Right atrium auricular region (tissue), 2 donors: ENCODE data around the gene EML5. TPM values are rescaled to one million over a fixed set of nuclear protein-coding genes. Genes with fewer than 3 reads are reported as not detected.

Experiments
- DNase-seq: peaks from one replicate; pipeline ENCODE4 v3.0.0-alpha.2; 2019; ENCODE audit warnings: low spot score
- H3K27ac ChIP-seq, 2 donors: fragments of 200-600 bp; sonication (generic); 1 replicate in 1 of 2; 2 replicates in 1 of 2; pipeline ENCODE4 v1.5.1; 2016 to 2019
- H3K27me3 ChIP-seq, 2 donors: fragments of 200-600 bp; sonication (generic); one replicate each; pipeline versions ENCODE4 v1.5.1 to v1.6.0; 2017 to 2019
- H3K36me3 ChIP-seq: fragments of 200-600 bp; sonication (generic); one replicate; pipeline ENCODE4 v1.5.1; 2016
- H3K4me1 ChIP-seq, 2 donors: fragments of 200-600 bp; sonication (generic); one replicate each; pipeline versions ENCODE4 v1.5.1 to v1.6.0; 2017 to 2019
- H3K4me3 ChIP-seq, 2 donors: fragments of 200-600 bp; sonication (generic); 1 replicate in 1 of 2; 2 replicates in 1 of 2; pipeline ENCODE4 v1.5.1; 2017 to 2019; ENCODE audit warnings: mild to moderate bottlenecking in 1 of 2, moderate library complexity in 1 of 2
- H3K9me3 ChIP-seq, 2 donors: fragments of 200-600 bp; sonication (generic); one replicate each; pipeline ENCODE4 v1.5.1; 2019
- total RNA-seq, 2 donors: library from RNA; depleted of rRNA; stranded (reverse); fragments of >200 nt; gene quantifications; one replicate each; pipeline ENCODE4 v1.1.0, GENCODE V29; 2016
- TF ChIP-seq, protein P1 (sequence below), 2 donors: fragments of 200-600 bp; sonication (generic); IDR thresholded peaks; one replicate each; pipeline ENCODE4 v1.5.1; 2019; ENCODE audit warnings: antibody characterized with exemption in 2 of 2

EML5 gene
- total RNA-seq, 2 donors from 2014 or later = 0.11 to 0.75 TPM

- DNase-seq = no peak
- no peaks in the 10 kb centered on the region for H3K27me3 ChIP-seq
- no peaks in the 10 kb centered on the region for H3K9me3 ChIP-seq
- no peak overlapping the region for H3K27ac ChIP-seq
- TF ChIP-seq, protein P1, sequence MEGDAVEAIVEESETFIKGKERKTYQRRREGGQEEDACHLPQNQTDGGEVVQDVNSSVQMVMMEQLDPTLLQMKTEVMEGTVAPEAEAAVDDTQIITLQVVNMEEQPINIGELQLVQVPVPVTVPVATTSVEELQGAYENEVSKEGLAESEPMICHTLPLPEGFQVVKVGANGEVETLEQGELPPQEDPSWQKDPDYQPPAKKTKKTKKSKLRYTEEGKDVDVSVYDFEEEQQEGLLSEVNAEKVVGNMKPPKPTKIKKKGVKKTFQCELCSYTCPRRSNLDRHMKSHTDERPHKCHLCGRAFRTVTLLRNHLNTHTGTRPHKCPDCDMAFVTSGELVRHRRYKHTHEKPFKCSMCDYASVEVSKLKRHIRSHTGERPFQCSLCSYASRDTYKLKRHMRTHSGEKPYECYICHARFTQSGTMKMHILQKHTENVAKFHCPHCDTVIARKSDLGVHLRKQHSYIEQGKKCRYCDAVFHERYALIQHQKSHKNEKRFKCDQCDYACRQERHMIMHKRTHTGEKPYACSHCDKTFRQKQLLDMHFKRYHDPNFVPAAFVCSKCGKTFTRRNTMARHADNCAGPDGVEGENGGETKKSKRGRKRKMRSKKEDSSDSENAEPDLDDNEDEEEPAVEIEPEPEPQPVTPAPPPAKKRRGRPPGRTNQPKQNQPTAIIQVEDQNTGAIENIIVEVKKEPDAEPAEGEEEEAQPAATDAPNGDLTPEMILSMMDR (IDR thresholded peaks at IDR 0.05) = no peak
- no peak overlapping the region for H3K4me3 ChIP-seq
- H3K36me3 ChIP-seq = peaks cover 59% of the 10 kb centered on the region
- no peaks in the 10 kb centered on the region for H3K4me1 ChIP-seq
Observed at GRCh38 chr14:88611878-88612277, 180.9 kb downstream of the EML5 start.

- H3K4me1 ChIP-seq = no peaks in the 10 kb centered on the region
- no peaks in the 10 kb centered on the region for H3K9me3 ChIP-seq
- DNase-seq = no peak
- no peaks in the 10 kb centered on the region for H3K27me3 ChIP-seq
- no peak overlapping the region for H3K4me3 ChIP-seq
- TF ChIP-seq, protein P1 (IDR thresholded peaks at IDR 0.05) = no peak
- peaks cover 86% of the 10 kb centered on the region for H3K36me3 ChIP-seq
- H3K27ac ChIP-seq = no peak overlapping the region
Observed at GRCh38 chr14:88607829-88608228, 184.9 kb downstream of the EML5 start.

DNA sequence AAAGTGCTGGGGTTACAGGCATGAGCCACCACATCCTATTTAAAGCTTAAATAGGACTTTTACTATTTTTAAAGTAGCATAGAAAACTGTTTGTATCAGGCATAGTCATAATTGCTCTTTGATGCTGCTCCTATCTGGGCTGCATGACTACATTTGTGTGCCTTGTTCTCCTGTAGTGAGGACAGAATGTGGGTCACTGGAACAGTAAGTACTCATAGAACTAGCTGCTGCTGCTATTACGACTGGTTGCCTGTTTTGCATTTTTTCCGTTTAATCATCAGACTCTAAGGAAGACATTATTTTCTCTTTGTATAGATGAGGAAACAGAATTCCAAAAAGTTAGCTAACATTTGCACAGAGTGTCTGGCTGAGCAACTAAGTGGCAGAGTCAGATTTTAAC, 187.2 kb downstream of the EML5 start:
- Histone ChIP-seq H3K36me3 (peaks cover 86% of the 10 kb centered on the region), H3K27me3 (no peaks in the 10 kb centered on the region), H3K9me3 (no peaks in the 10 kb centered on the region), H3K4me1 (no peaks in the 10 kb centered on the region), H3K4me3 (no peak overlapping the region), H3K27ac (no peak overlapping the region)
- TF ChIP-seq, protein P1 (IDR thresholded peaks at IDR 0.05) = no peak
- no peak for DNase-seq

GRCh38 chr14:88604212-88604611, 188.5 kb downstream of the EML5 start:
- Histone ChIP-seq H3K4me1 (no peaks in the 10 kb centered on the region), H3K4me3 (no peak overlapping the region), H3K9me3 (no peaks in the 10 kb centered on the region), H3K36me3 (peaks cover 86% of the 10 kb centered on the region), H3K27me3 (no peaks in the 10 kb centered on the region), H3K27ac (no peak overlapping the region)
- TF ChIP-seq, protein P1 (IDR thresholded peaks at IDR 0.05) = no peak
- no peak for DNase-seq

DNA sequence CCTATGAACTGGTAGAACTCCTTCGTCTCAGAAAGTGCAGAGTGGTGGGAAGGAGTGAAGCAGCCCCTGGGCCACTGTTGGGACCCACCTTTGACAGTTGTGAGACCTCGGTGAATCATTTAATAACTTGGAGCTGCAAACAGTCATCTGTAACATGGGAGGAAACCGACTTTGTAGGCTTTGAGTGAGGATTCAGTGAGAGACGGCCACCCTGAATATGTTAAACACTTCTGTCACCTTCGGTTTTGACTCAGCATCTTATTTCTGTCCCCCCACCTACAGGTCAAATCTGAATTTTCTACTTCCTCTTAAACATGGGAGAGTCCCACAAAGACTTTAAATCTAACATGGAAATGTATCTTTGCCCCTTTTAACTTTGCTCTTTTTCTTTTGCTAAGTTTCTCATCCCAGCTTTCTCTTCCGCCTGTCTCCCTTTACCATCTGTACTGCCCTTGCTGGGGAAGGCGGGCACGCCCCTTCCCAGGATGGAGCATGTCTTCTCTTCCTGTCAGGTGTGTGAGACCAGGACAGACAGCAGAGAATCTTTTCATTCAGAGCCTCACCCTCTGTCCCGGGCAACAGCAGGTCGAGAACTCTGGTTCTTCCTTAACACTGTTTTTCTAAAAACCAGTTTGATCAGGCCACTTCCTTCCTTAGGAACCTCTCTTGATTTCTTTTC, 192.9 kb downstream of the EML5 start:
- DNase-seq = no peak
- Histone ChIP-seq H3K27me3 (no peaks in the 10 kb centered on the region), H3K36me3 (peaks cover 77% of the 10 kb centered on the region), H3K27ac (no peak overlapping the region), H3K4me1 (no peaks in the 10 kb centered on the region), H3K4me3 (no peak overlapping the region), H3K9me3 (no peaks in the 10 kb centered on the region)
- TF ChIP-seq, protein P1 (IDR thresholded peaks at IDR 0.05) = no peak

- DNase-seq = no peak
- H3K36me3 ChIP-seq = peaks cover 72% of the 10 kb centered on the region
Observed at GRCh38 chr14:88599326-88599725, 193.4 kb downstream of the EML5 start.

More at GRCh38 chr14:88599326-88599725, 193.4 kb downstream of the EML5 start:
- TF ChIP-seq, protein P1 (IDR thresholded peaks at IDR 0.05) = no peak
- Histone ChIP-seq H3K27me3 (no peaks in the 10 kb centered on the region), H3K9me3 (no peaks in the 10 kb centered on the region), H3K27ac (no peak overlapping the region), H3K4me1 (no peaks in the 10 kb centered on the region), H3K4me3 (no peak overlapping the region)
